AG09319 (cell line): ENCODE measurements around the gene ENKD1.
"Not testable (repeated sequence)": the region's sequence is repeated elsewhere in the genome, so short reads cannot be mapped to it uniquely, and the experiment has no call there.

Source experiments
- DNase-seq: peaks from one replicate; pipeline ENCODE4 v3.0.0-alpha.2; 2010; ENCODE audit warnings: low read depth; ENCODE audit errors: extremely low read depth
- CTCF ChIP-seq: IDR thresholded peaks from 2 replicates; pipeline ENCODE4 v1.5.1; 2011; ENCODE audit warnings: low read depth, mild to moderate bottlenecking, inconsistent platforms, low read length, moderate library complexity

ENKD1 gene

GRCh38 chr16:67697422-67698185 is 31.1 kb upstream of the ENKD1 start:
- no peak for TF ChIP-seq CTCF
- no peak for DNase-seq

- DNase-seq, result no peak
- TF ChIP-seq CTCF, result no peak
Observed at GRCh38 chr16:67694611-67695010, 28.1 kb upstream of the ENKD1 start.

- not testable (repeated sequence) for DNase-seq
Observed at GRCh38 chr16:67693517-67694285, 27.2 kb upstream of the ENKD1 start.

GRCh38 chr16:67685388-67686112 is 19.0 kb upstream of the ENKD1 start:
- no peak for DNase-seq
- no peak for TF ChIP-seq CTCF

- no peak for DNase-seq
- no peak for TF ChIP-seq CTCF
Observed at GRCh38 chr16:67683767-67684166, 17.2 kb upstream of the ENKD1 start.

DNA sequence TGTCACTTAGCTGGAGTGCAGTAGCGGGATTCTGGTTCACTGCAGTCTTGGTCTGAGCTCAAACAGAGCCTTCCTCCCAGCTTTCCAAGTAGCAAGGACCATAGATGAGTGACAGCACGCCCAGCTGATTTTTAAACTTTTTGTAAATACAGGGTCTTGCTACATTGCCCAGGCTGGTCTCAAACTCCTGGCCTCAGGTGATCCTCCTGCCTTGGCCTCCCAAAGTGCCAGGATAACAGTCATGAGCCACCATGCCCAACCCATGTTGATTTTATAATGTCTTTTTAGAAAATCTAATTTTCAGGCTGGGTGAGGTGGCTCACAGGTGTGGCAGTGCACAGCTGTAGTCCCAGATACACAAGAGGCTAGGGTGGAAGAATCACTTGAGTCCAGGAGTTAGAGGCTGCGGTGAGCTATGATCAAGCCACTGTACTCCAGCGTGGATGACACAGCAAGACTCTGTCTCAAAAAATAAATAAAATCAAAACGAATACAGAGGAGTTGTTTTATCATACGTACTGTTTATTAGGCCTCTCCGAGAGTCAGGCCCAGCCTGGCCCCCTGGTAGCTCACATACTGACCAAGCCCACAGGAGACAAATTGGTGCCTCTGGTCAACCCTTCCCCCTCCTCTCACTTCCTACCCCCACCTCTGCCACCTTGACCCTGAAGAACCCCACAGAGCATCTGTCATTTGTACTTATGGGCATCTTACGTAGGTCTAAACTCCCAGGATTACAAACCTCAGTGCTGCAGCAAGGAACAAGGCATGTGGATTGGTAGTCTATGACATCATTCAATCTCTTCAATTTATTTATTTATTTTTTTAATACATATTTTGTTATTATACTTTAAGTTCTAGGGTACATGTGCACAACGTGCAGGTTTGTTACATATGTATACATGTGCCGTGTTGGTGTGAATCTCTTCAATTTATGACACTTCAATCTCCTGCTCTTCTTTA is 13.7 kb upstream of the ENKD1 start:
- no peak for TF ChIP-seq CTCF
- DNase-seq, result no peak
